ENCODE data around the gene CHPF.

CHPF gene

GRCh38 chr2:219545943-219546352 is 2.3 kb upstream of the CHPF start:
- no peak overlapping the region for H3K14ac ChIP-seq (ENCODE audit: low read length)
- H3K27ac ChIP-seq (ENCODE audit: low read depth, low read length), result no peak overlapping the region
- no CpG with 5 or more reads among the region's 4 CpGs for WGBS (ENCODE audit: extremely low coverage, insufficient coverage, insufficient read length)

GRCh38 chr2:219545295-219545942 is 1.8 kb upstream of the CHPF start:
- H3K36me3 ChIP-seq (ENCODE audit: control insufficient read depth in 1 of 2, insufficient read depth in 2 of 2, low read length in 2 of 2), result peaks cover 11% of the 10 kb centered on the region in 2 experiments
- H3K79me1 ChIP-seq (ENCODE audit: low read length), result peaks cover 7% of the 10 kb centered on the region
- no peaks in the 10 kb centered on the region for H3K9me3 ChIP-seq (ENCODE audit: insufficient read depth, low read depth, low read length)
- H3K4ac ChIP-seq (ENCODE audit: low read depth, low read length), result no peak overlapping the region
- H3K23ac ChIP-seq (ENCODE audit: low read length), result no peak overlapping the region
- no peak for DNase-seq
- H3K27ac ChIP-seq (ENCODE audit: low read depth, low read length), result no peak overlapping the region
- no peak overlapping the region for H3K18ac ChIP-seq (ENCODE audit: low read length)
- no peak overlapping the region for H3K4me2 ChIP-seq (ENCODE audit: low read length)
- H2AK5ac ChIP-seq (ENCODE audit: low read length), result no peak overlapping the region
- H2BK5ac ChIP-seq (ENCODE audit: low read depth, low read length, poor library complexity), result no peak overlapping the region
- H4K8ac ChIP-seq (ENCODE audit: low read depth, low read length), result no peak overlapping the region
- H3K27me3 ChIP-seq (ENCODE audit: insufficient read depth, low read length), result no peaks in the 10 kb centered on the region
- H3K9ac ChIP-seq (ENCODE audit: low read length), result no peak overlapping the region
- no CpG with 5 or more reads among the region's 3 CpGs for WGBS (ENCODE audit: extremely low coverage, insufficient coverage, insufficient read length)
- H2BK120ac ChIP-seq (ENCODE audit: insufficient read depth, low read length, poor library complexity), result no peak overlapping the region
- no peak overlapping the region for H3K14ac ChIP-seq (ENCODE audit: low read length)
- no peak overlapping the region for H2AFZ ChIP-seq (ENCODE audit: insufficient read depth, low read length, poor library complexity)
- no peak overlapping the region for H4K91ac ChIP-seq (ENCODE audit: low read depth, low read length)
- no peak overlapping the region for H3K4me3 ChIP-seq (ENCODE audit: low read depth, low read length)
- no peak overlapping the region for H4K12ac ChIP-seq (ENCODE audit: low read depth, low read length)
- peaks cover 8% of the 10 kb centered on the region for H3K79me2 ChIP-seq (ENCODE audit: control insufficient read depth, insufficient read depth, low read length, poor library complexity)
- H3K4me1 ChIP-seq (ENCODE audit: control insufficient read depth in 1 of 2, insufficient read depth in 2 of 2, low read length in 2 of 2), result peaks cover 4 to 16% of the 10 kb centered on the region in 2 experiments
- H2BK12ac ChIP-seq (ENCODE audit: low read length), result no peak overlapping the region

More at GRCh38 chr2:219545943-219546352, 2.3 kb upstream of the CHPF start:
- Histone ChIP-seq H3K4me3 (ENCODE audit: low read depth, low read length) (no peak overlapping the region), H3K27me3 (ENCODE audit: insufficient read depth, low read length) (no peaks in the 10 kb centered on the region), H4K8ac (ENCODE audit: low read depth, low read length) (no peak overlapping the region), H3K4me2 (ENCODE audit: low read length) (no peak overlapping the region), H2BK12ac (ENCODE audit: low read length) (no peak overlapping the region), H3K4ac (ENCODE audit: low read depth, low read length) (no peak overlapping the region), H2AK5ac (ENCODE audit: low read length) (no peak overlapping the region), H2AFZ (ENCODE audit: insufficient read depth, low read length, poor library complexity) (no peak overlapping the region), H3K4me1 (ENCODE audit: control insufficient read depth in 1 of 2, insufficient read depth in 2 of 2, low read length in 2 of 2) (peaks cover 4 to 16% of the 10 kb centered on the region in 2 experiments), H3K9me3 (ENCODE audit: insufficient read depth, low read depth, low read length) (no peaks in the 10 kb centered on the region), H3K36me3 (ENCODE audit: control insufficient read depth in 1 of 2, insufficient read depth in 2 of 2, low read length in 2 of 2) (peaks cover 6% of the 10 kb centered on the region in 2 experiments), H3K79me1 (ENCODE audit: low read length) (peaks cover 7% of the 10 kb centered on the region), H3K18ac (ENCODE audit: low read length) (no peak overlapping the region), H2BK120ac (ENCODE audit: insufficient read depth, low read length, poor library complexity) (no peak overlapping the region), H4K12ac (ENCODE audit: low read depth, low read length) (no peak overlapping the region), H3K79me2 (ENCODE audit: control insufficient read depth, insufficient read depth, low read length, poor library complexity) (peaks cover 8% of the 10 kb centered on the region), H2BK5ac (ENCODE audit: low read depth, low read length, poor library complexity) (no peak overlapping the region), H3K23ac (ENCODE audit: low read length) (no peak overlapping the region), H4K91ac (ENCODE audit: low read depth, low read length) (no peak overlapping the region), H3K9ac (ENCODE audit: low read length) (no peak overlapping the region)
- DNase-seq, result no peak

GRCh38 chr2:219544567-219544966 is 958 bp upstream of the CHPF start:
- WGBS (ENCODE audit: extremely low coverage, insufficient coverage, insufficient read length), result no CpG with 5 or more reads among the region's 9 CpGs

GRCh38 chr2:219542931-219543595 is 546 bp downstream of the CHPF start:
- Histone ChIP-seq H2AFZ (ENCODE audit: insufficient read depth, low read length, poor library complexity) (peak overlapping the region; percentile 59), H3K27me3 (ENCODE audit: insufficient read depth, low read length) (no peaks in the 10 kb centered on the region), H2BK12ac (ENCODE audit: low read length) (peak overlapping the region; percentile 41), H4K12ac (ENCODE audit: low read depth, low read length) (peak overlapping the region; percentile 71), H3K23ac (ENCODE audit: low read length) (no peak overlapping the region), H3K4me1 (ENCODE audit: control insufficient read depth in 1 of 2, insufficient read depth in 2 of 2, low read length in 2 of 2) (peaks cover 5 to 17% of the 10 kb centered on the region in 2 experiments), H3K27ac (ENCODE audit: low read depth, low read length) (peak overlapping the region; percentile 85), H3K4me3 (ENCODE audit: low read depth, low read length) (peak overlapping the region; percentile 92), H2BK5ac (ENCODE audit: low read depth, low read length, poor library complexity) (peak overlapping the region; percentile 82), H3K79me1 (ENCODE audit: low read length) (peaks cover 7% of the 10 kb centered on the region), H2BK120ac (ENCODE audit: insufficient read depth, low read length, poor library complexity) (peak overlapping the region; percentile 29), H3K79me2 (ENCODE audit: control insufficient read depth, insufficient read depth, low read length, poor library complexity) (peaks cover 8% of the 10 kb centered on the region), H3K4ac (ENCODE audit: low read depth, low read length) (peak overlapping the region; percentile 53), H3K18ac (ENCODE audit: low read length) (peak overlapping the region; percentile 81), H4K91ac (ENCODE audit: low read depth, low read length) (peak overlapping the region; percentile 84), H3K9me3 (ENCODE audit: insufficient read depth, low read depth, low read length) (no peaks in the 10 kb centered on the region), H3K4me2 (ENCODE audit: low read length) (peak overlapping the region; percentile 93), H3K14ac (ENCODE audit: low read length) (peak overlapping the region; percentile 88), H3K9ac (ENCODE audit: low read length) (peak overlapping the region; percentile 88), H3K36me3 (ENCODE audit: control insufficient read depth in 1 of 2, insufficient read depth in 2 of 2, low read length in 2 of 2) (peaks cover 31 to 33% of the 10 kb centered on the region in 2 experiments), H2AK5ac (ENCODE audit: low read length) (no peak overlapping the region), H4K8ac (ENCODE audit: low read depth, low read length) (peak overlapping the region; percentile 82)
- peak; percentile 69 to 74 for DNase-seq
- WGBS (ENCODE audit: extremely low coverage, insufficient coverage, insufficient read length), result no CpG with 5 or more reads among the region's 66 CpGs

More at GRCh38 chr2:219544567-219544966, 958 bp upstream of the CHPF start:
- Histone ChIP-seq H3K9me3 (ENCODE audit: insufficient read depth, low read depth, low read length) (no peaks in the 10 kb centered on the region), H4K91ac (ENCODE audit: low read depth, low read length) (no peak overlapping the region), H4K8ac (ENCODE audit: low read depth, low read length) (no peak overlapping the region), H3K79me2 (ENCODE audit: control insufficient read depth, insufficient read depth, low read length, poor library complexity) (peaks cover 8% of the 10 kb centered on the region), H3K23ac (ENCODE audit: low read length) (no peak overlapping the region), H3K14ac (ENCODE audit: low read length) (no peak overlapping the region), H3K18ac (ENCODE audit: low read length) (no peak overlapping the region), H3K27ac (ENCODE audit: low read depth, low read length) (no peak overlapping the region), H3K27me3 (ENCODE audit: insufficient read depth, low read length) (no peaks in the 10 kb centered on the region), H4K12ac (ENCODE audit: low read depth, low read length) (no peak overlapping the region), H3K4me3 (ENCODE audit: low read depth, low read length) (no peak overlapping the region), H2AK5ac (ENCODE audit: low read length) (no peak overlapping the region), H2BK5ac (ENCODE audit: low read depth, low read length, poor library complexity) (no peak overlapping the region), H3K36me3 (ENCODE audit: control insufficient read depth in 1 of 2, insufficient read depth in 2 of 2, low read length in 2 of 2) (peaks cover 19 to 20% of the 10 kb centered on the region in 2 experiments), H2BK120ac (ENCODE audit: insufficient read depth, low read length, poor library complexity) (no peak overlapping the region), H3K9ac (ENCODE audit: low read length) (no peak overlapping the region), H2AFZ (ENCODE audit: insufficient read depth, low read length, poor library complexity) (no peak overlapping the region), H2BK12ac (ENCODE audit: low read length) (no peak overlapping the region), H3K4me2 (ENCODE audit: low read length) (peak overlapping the region; percentile 96), H3K4me1 (ENCODE audit: control insufficient read depth in 1 of 2, insufficient read depth in 2 of 2, low read length in 2 of 2) (peaks cover 4 to 16% of the 10 kb centered on the region in 2 experiments), H3K4ac (ENCODE audit: low read depth, low read length) (no peak overlapping the region), H3K79me1 (ENCODE audit: low read length) (peaks cover 7% of the 10 kb centered on the region)
- no peak for DNase-seq
